C4-2B (cell line): ENCODE results near the gene DNAAF1.

Experiments used
- ZFX ChIP-seq: fragments of 450-650 bp; IDR thresholded peaks from 2 replicates; pipeline ENCODE4 v1.6.1; 2017
- TF ChIP-seq, protein P1 (sequence below): fragments of 450-650 bp; conservative IDR thresholded peaks from 2 replicates; pipeline ENCODE4 v1.5.1; 2017; ENCODE audit warnings: mild to moderate bottlenecking

DNA sequence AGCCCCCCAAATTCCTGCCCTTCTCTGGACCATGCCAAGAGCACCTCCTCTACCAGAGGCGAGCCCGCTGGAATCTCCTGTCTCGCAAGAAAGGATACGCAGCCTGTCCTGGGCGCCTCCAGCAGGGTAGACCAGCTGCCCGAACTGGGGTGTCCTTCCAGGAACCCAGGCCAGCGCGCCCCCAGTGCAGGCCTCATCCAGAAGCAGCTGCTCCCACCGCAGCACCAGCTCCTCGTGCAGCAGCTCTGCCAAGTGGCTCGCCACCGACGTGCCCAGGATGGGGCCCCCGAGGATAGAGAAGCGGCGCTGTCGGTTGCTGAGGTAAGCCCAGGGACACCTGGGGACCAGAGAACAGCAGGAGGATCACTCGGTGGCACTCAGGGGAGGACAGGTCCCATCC is 37.0 kb downstream of the DNAAF1 start:
- TF ChIP-seq, protein P1, sequence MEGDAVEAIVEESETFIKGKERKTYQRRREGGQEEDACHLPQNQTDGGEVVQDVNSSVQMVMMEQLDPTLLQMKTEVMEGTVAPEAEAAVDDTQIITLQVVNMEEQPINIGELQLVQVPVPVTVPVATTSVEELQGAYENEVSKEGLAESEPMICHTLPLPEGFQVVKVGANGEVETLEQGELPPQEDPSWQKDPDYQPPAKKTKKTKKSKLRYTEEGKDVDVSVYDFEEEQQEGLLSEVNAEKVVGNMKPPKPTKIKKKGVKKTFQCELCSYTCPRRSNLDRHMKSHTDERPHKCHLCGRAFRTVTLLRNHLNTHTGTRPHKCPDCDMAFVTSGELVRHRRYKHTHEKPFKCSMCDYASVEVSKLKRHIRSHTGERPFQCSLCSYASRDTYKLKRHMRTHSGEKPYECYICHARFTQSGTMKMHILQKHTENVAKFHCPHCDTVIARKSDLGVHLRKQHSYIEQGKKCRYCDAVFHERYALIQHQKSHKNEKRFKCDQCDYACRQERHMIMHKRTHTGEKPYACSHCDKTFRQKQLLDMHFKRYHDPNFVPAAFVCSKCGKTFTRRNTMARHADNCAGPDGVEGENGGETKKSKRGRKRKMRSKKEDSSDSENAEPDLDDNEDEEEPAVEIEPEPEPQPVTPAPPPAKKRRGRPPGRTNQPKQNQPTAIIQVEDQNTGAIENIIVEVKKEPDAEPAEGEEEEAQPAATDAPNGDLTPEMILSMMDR, result no peak
- no peak for TF ChIP-seq ZFX
